K562 (cell line): ENCODE measurements around the gene UBLCP1. TPM values are rescaled to one million over a fixed set of nuclear protein-coding genes. Genes with fewer than 3 reads are reported as not detected.
"Not testable (repeated sequence)": the region's sequence is repeated elsewhere in the genome, so short reads cannot be mapped to it uniquely, and the experiment has no call there.

Experiments used
- BHLHE40 ChIP-seq: IDR thresholded peaks from 2 replicates; pipeline ENCODE4 v1.6.1; 2011; ENCODE audit warnings: low read length, improper control_type of control experiment
- DPF2 ChIP-seq: fragments of 450-650 bp; IDR thresholded peaks from 2 replicates; pipeline ENCODE4 v1.6.1; 2016
- EP400 ChIP-seq: fragments of 450-650 bp; IDR thresholded peaks from 2 replicates; pipeline ENCODE4 v1.6.1; 2017; ENCODE audit warnings: antibody characterized with exemption, mild to moderate bottlenecking, moderate library complexity
- MTA1 ChIP-seq: fragments of 450-650 bp; IDR thresholded peaks from 2 replicates; pipeline ENCODE4 v1.6.1; 2017; ENCODE audit warnings: borderline replicate concordance
- NCOA1 ChIP-seq: fragments of 450-650 bp; IDR thresholded peaks from 2 replicates; pipeline ENCODE4 v1.6.1; 2016; ENCODE audit warnings: low read depth
- TAF9B ChIP-seq: fragments of 450-650 bp; IDR thresholded peaks from 2 replicates; pipeline ENCODE4 v1.6.1; 2018; ENCODE audit warnings: mild to moderate bottlenecking; ENCODE audit not compliant: partially characterized antibody
- TBL1XR1 ChIP-seq, 2 experiments: IDR thresholded peaks; 2 replicates each; pipeline ENCODE4 v1.6.1; 2012; ENCODE audit warnings: improper control_type of control experiment in 2 of 2, low read length in 2 of 2, mild to moderate bottlenecking in 1 of 2
- TRIM28 ChIP-seq: fragments of 450-650 bp; IDR thresholded peaks from 2 replicates; pipeline ENCODE4 v1.6.1; 2017
- ZNF24 ChIP-seq: fragments of 450-650 bp; IDR thresholded peaks from 2 replicates; pipeline ENCODE4 v1.6.1; 2016
- polyA plus RNA-seq, 8 experiments: library from polyadenylated mRNA; depleted of rRNA in 4 of 8; stranded (reverse) in 5 of 8; unstranded in 3 of 8; fragments of >200 nt; fragmentation: Nextera tagmentation in 2 of 8; fragmentation: Illumina TruSeq in 1 of 8; extraction: Ambion mirVana in 2 of 8; extraction: Trizol in 1 of 8; gene quantifications; 2 replicates each; pipeline versions ENCODE4 v1.2.1 to v1.2.3, GENCODE V29; 2011 to 2014; ENCODE audit warnings: inconsistent platforms in 1 of 8, missing spikeins in 1 of 8
- total RNA-seq, 7 experiments: library from RNA; depleted of rRNA in 6 of 7; stranded (reverse); fragments of >200 nt in 6 of 7; fragmentation: Illumina TruSeq in 2 of 7; extraction: Trizol in 2 of 7; gene quantifications; 2 replicates each; pipeline versions ENCODE4 v1.2.1 to v1.2.3, GENCODE V29; 2011 to 2021; ENCODE audit warnings: low replicate concordance in 1 of 7
- TF ChIP-seq, protein P1 (sequence below): sonication (generic); formaldehyde crosslinking; IDR thresholded peaks from 2 replicates; pipeline ENCODE4 v1.8.1; 2023; ENCODE audit warnings: missing genetic modification reagents, mild to moderate bottlenecking, borderline replicate concordance
- TF ChIP-seq, protein P2 (sequence below), 2 experiments: fragments of 450-650 bp; formaldehyde crosslinking in 1 of 2; IDR thresholded peaks; 2 replicates each; pipeline versions ENCODE4 v1.4.0 to v1.6.1; 2014 to 2020; ENCODE audit warnings: mild to moderate bottlenecking in 2 of 2, borderline replicate concordance in 1 of 2, low read depth in 1 of 2
- TF ChIP-seq, protein P3 (sequence below), 2 experiments: fragments of 450-650 bp in 1 of 2; sonication (generic) in 1 of 2; formaldehyde crosslinking in 1 of 2; IDR thresholded peaks in 1 of 2; conservative IDR thresholded peaks in 1 of 2; 2 replicates each; pipeline versions ENCODE4 v1.6.1 to v1.8.1; 2016 to 2023; ENCODE audit warnings: mild to moderate bottlenecking in 2 of 2, moderate library complexity in 2 of 2, inconsistent platforms in 1 of 2, missing genetic modification reagents in 1 of 2

The UBLCP1 gene
- total and polyA plus RNA-seq, 9 of the 15 experiments (the other 6 are each of a cell fraction or from before 2014, with no cell fraction given) = 18.8 to 39.8 (median 30.2) TPM

DNA sequence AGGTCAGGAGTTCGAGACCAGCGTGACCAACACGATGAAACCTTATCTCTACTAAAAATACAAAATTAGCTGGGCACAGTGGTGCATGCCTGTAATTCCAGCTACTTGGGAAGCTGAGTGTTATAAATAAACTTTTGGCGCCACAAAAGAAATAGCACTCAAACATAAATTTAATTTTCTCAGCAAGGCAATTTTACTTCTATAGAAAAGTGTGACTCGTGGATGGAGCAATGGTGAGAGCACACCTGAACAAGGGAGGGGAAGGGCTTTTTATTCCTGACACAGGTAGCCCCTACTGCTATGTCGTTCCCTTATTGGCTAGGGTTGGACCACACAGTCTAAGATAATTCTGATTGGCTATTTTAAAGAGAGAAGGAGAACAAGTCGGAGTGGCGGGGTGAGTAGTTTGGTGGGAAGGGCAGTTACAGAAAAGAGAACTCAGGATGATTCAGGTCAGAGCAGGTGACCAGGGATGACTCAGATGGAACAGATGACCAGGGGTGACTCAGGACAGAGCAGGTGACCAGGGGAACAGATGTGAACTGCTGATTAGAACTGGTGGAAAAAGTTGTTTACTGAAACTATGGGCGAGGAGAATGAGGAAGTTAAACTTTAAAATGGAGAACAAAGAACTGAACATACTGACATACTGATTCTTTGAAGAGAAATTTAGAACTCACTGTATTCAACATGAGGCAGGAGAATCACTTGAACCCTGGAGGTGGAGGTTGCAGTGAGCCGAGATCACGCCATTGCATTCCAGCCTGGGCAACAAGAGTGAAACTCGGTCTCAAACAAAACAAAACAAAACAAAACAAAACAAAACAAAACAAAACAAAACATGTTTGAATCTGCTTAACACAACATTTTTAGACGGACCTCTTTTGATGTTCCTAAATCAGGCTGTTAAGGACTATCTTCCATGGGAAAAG lies 39.1 kb downstream of the UBLCP1 start (continued):
- TF ChIP-seq, protein P1, sequence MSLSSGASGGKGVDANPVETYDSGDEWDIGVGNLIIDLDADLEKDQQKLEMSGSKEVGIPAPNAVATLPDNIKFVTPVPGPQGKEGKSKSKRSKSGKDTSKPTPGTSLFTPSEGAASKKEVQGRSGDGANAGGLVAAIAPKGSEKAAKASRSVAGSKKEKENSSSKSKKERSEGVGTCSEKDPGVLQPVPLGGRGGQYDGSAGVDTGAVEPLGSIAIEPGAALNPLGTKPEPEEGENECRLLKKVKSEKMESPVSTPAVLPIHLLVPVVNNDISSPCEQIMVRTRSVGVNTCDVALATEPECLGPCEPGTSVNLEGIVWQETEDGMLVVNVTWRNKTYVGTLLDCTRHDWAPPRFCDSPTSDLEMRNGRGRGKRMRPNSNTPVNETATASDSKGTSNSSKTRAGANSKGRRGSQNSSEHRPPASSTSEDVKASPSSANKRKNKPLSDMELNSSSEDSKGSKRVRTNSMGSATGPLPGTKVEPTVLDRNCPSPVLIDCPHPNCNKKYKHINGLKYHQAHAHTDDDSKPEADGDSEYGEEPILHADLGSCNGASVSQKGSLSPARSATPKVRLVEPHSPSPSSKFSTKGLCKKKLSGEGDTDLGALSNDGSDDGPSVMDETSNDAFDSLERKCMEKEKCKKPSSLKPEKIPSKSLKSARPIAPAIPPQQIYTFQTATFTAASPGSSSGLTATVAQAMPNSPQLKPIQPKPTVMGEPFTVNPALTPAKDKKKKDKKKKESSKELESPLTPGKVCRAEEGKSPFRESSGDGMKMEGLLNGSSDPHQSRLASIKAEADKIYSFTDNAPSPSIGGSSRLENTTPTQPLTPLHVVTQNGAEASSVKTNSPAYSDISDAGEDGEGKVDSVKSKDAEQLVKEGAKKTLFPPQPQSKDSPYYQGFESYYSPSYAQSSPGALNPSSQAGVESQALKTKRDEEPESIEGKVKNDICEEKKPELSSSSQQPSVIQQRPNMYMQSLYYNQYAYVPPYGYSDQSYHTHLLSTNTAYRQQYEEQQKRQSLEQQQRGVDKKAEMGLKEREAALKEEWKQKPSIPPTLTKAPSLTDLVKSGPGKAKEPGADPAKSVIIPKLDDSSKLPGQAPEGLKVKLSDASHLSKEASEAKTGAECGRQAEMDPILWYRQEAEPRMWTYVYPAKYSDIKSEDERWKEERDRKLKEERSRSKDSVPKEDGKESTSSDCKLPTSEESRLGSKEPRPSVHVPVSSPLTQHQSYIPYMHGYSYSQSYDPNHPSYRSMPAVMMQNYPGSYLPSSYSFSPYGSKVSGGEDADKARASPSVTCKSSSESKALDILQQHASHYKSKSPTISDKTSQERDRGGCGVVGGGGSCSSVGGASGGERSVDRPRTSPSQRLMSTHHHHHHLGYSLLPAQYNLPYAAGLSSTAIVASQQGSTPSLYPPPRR (CRISPR knock-in tag) = 0 out of 2 replicates have a peak, but pooled peaks have one; percentile 42
- TF ChIP-seq TAF9B = peak; percentile 93
- TF ChIP-seq DPF2 = peak; percentile 73
- TF ChIP-seq, protein P2, sequence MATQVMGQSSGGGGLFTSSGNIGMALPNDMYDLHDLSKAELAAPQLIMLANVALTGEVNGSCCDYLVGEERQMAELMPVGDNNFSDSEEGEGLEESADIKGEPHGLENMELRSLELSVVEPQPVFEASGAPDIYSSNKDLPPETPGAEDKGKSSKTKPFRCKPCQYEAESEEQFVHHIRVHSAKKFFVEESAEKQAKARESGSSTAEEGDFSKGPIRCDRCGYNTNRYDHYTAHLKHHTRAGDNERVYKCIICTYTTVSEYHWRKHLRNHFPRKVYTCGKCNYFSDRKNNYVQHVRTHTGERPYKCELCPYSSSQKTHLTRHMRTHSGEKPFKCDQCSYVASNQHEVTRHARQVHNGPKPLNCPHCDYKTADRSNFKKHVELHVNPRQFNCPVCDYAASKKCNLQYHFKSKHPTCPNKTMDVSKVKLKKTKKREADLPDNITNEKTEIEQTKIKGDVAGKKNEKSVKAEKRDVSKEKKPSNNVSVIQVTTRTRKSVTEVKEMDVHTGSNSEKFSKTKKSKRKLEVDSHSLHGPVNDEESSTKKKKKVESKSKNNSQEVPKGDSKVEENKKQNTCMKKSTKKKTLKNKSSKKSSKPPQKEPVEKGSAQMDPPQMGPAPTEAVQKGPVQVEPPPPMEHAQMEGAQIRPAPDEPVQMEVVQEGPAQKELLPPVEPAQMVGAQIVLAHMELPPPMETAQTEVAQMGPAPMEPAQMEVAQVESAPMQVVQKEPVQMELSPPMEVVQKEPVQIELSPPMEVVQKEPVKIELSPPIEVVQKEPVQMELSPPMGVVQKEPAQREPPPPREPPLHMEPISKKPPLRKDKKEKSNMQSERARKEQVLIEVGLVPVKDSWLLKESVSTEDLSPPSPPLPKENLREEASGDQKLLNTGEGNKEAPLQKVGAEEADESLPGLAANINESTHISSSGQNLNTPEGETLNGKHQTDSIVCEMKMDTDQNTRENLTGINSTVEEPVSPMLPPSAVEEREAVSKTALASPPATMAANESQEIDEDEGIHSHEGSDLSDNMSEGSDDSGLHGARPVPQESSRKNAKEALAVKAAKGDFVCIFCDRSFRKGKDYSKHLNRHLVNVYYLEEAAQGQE (IDR thresholded peaks at IDR 0.05; ENCODE audit: borderline replicate concordance) = peak; percentile 42; the same call in 1 of the 2 replicates
- TF ChIP-seq, protein P2 (CRISPR knock-in tag; IDR thresholded peaks at IDR 0.05; ENCODE audit: low read depth) = not testable (repeated sequence)
- TF ChIP-seq, protein P3, sequence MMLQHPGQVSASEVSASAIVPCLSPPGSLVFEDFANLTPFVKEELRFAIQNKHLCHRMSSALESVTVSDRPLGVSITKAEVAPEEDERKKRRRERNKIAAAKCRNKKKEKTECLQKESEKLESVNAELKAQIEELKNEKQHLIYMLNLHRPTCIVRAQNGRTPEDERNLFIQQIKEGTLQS (IDR thresholded peaks at IDR 0.05) = peak; percentile 97
- TF ChIP-seq, protein P3 (CRISPR knock-in tag; conservative IDR thresholded peaks at IDR 0.05) = peak; percentile 95
- TF ChIP-seq BHLHE40 = peak; percentile 92
- TF ChIP-seq ZNF24 = peak; percentile 20; the same call in 1 of the 2 replicates
- TF ChIP-seq EP400 = peak; percentile 38; the same call in 1 of the 2 replicates
- TF ChIP-seq TRIM28 = peak; percentile 82; the same call in 1 of the 2 replicates
- TF ChIP-seq NCOA1 = peak; percentile 89; the same call in 1 of the 2 replicates
- TF ChIP-seq TBL1XR1 (IDR thresholded peaks at IDR 0.05; ENCODE audit: low read length in 2 of 2) = peak in 1 of 2 experiments; percentile 39; a peak in 1 of 4 replicates
- TF ChIP-seq MTA1 = peak; percentile 57; the same call in 1 of the 2 replicates
